ENCODE measurements around the gene FKBP8. TPM values are rescaled to one million over a fixed set of nuclear protein-coding genes. Genes with fewer than 3 reads are reported as not detected.

The FKBP8 gene
- total RNA-seq, 1 experiment from 2014 or later, result 182 TPM

- Histone ChIP-seq H3K27me3 (ENCODE audit: control insufficient read depth, insufficient read depth, low read length) (no peaks in the 10 kb centered on the region), H3K36me3 (ENCODE audit: control insufficient read depth, insufficient read depth, low read length) (no peaks in the 10 kb centered on the region), H3K4me3 (ENCODE audit: low read depth in 2 of 2, low read length in 2 of 2) (no peak overlapping the region), H3K9me3 (ENCODE audit: control insufficient read depth, insufficient read depth, low read depth, low read length) (no peaks in the 10 kb centered on the region), H3K4me1 (ENCODE audit: control insufficient read depth, insufficient read depth, low read length) (peaks cover 3% of the 10 kb centered on the region), H3K27ac (ENCODE audit: low read length) (no peak overlapping the region)
- intact Hi-C loops (cut with micrococcal nuclease; ENCODE audit: unreplicated experiment), result no loop called here
- ChIA-PET POLR2A (interaction anchor here (0.7 kb wide), 1 partner anchor 434 kb away, joined by 3 read pairs; no protein-coding TSS in a partner anchor), CTCF (no interaction called here)
- DNase-seq (ENCODE audit: low read depth, low spot score), result no peak
- no TSS peak for BruUV-seq (replicated peaks)
- in situ Hi-C loops (cut with HindIII; ENCODE audit: low pct_unique_long_range_greater_than_20kb, low sequenced_read_pairs), result no loop called here
- TF ChIP-seq, protein P1, sequence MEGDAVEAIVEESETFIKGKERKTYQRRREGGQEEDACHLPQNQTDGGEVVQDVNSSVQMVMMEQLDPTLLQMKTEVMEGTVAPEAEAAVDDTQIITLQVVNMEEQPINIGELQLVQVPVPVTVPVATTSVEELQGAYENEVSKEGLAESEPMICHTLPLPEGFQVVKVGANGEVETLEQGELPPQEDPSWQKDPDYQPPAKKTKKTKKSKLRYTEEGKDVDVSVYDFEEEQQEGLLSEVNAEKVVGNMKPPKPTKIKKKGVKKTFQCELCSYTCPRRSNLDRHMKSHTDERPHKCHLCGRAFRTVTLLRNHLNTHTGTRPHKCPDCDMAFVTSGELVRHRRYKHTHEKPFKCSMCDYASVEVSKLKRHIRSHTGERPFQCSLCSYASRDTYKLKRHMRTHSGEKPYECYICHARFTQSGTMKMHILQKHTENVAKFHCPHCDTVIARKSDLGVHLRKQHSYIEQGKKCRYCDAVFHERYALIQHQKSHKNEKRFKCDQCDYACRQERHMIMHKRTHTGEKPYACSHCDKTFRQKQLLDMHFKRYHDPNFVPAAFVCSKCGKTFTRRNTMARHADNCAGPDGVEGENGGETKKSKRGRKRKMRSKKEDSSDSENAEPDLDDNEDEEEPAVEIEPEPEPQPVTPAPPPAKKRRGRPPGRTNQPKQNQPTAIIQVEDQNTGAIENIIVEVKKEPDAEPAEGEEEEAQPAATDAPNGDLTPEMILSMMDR (IDR thresholded peaks at IDR 0.05), result no peak
- TF ChIP-seq POLR2AphosphoS5 (IDR thresholded peaks at IDR 0.05; ENCODE audit: low read depth, low read length), result no peak
- no peak for TF ChIP-seq TCF7L2 (IDR thresholded peaks at IDR 0.05; ENCODE audit: low read depth, low read length)
- TF ChIP-seq SIN3A (IDR thresholded peaks at IDR 0.05; ENCODE audit: borderline replicate concordance, insufficient read depth, low read depth, low read length), result no peak
- TF ChIP-seq, protein P2, sequence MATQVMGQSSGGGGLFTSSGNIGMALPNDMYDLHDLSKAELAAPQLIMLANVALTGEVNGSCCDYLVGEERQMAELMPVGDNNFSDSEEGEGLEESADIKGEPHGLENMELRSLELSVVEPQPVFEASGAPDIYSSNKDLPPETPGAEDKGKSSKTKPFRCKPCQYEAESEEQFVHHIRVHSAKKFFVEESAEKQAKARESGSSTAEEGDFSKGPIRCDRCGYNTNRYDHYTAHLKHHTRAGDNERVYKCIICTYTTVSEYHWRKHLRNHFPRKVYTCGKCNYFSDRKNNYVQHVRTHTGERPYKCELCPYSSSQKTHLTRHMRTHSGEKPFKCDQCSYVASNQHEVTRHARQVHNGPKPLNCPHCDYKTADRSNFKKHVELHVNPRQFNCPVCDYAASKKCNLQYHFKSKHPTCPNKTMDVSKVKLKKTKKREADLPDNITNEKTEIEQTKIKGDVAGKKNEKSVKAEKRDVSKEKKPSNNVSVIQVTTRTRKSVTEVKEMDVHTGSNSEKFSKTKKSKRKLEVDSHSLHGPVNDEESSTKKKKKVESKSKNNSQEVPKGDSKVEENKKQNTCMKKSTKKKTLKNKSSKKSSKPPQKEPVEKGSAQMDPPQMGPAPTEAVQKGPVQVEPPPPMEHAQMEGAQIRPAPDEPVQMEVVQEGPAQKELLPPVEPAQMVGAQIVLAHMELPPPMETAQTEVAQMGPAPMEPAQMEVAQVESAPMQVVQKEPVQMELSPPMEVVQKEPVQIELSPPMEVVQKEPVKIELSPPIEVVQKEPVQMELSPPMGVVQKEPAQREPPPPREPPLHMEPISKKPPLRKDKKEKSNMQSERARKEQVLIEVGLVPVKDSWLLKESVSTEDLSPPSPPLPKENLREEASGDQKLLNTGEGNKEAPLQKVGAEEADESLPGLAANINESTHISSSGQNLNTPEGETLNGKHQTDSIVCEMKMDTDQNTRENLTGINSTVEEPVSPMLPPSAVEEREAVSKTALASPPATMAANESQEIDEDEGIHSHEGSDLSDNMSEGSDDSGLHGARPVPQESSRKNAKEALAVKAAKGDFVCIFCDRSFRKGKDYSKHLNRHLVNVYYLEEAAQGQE (IDR thresholded peaks at IDR 0.05; ENCODE audit: insufficient read depth in 1 of 2, low read depth in 2 of 2, low read length in 1 of 2), result no peak
- no peak for ATAC-seq
Measured at GRCh38 chr19:18490728-18491127, 52.6 kb downstream of the FKBP8 start.

DNA sequence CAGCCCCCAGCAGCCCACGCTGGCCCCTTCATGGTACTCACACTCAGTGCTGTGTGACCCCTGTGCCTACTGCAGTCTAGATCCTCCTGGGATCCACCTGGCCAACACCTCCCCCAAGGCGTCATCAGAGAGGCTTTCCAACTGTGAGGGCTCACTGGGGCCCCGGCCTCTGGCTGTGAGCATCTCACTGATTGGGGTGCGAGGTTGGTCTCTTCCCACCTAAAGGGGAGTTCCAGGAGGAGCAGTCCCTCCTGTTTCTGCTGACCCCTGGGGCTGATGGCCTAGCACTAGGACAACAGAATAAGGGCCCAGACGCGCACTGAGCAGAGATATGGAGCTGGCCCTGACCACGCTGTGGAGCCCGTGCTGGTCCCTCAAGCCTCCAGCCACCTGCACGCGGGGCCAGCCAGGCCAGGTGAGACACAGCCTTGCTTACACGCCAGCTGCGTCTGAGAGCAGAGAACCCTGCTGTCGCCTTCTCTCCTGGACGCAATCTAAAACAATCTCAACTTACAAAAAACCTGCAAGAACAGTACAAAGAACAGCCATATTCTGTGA is 53.7 kb downstream of the FKBP8 start:
- intact Hi-C loops (cut with micrococcal nuclease; ENCODE audit: unreplicated experiment), result no loop called here

More for the DNA sequence above, 53.7 kb downstream of the FKBP8 start:
- no peaks in the 10 kb centered on the region for H3K36me3 ChIP-seq (ENCODE audit: control insufficient read depth, insufficient read depth, low read length)
- BruUV-seq (replicated peaks), result no TSS peak
- H3K4me1 ChIP-seq (ENCODE audit: control insufficient read depth, insufficient read depth, low read length), result peaks cover 9% of the 10 kb centered on the region
- DNase-seq (ENCODE audit: low read depth, low spot score) (no peak), ATAC-seq (no peak)
- TF ChIP-seq TCF7L2 (IDR thresholded peaks at IDR 0.05; ENCODE audit: low read depth, low read length) (no peak), SIN3A (IDR thresholded peaks at IDR 0.05; ENCODE audit: borderline replicate concordance, insufficient read depth, low read depth, low read length) (no peak), POLR2AphosphoS5 (IDR thresholded peaks at IDR 0.05; ENCODE audit: low read depth, low read length) (no peak)
- TF ChIP-seq, protein P2 (IDR thresholded peaks at IDR 0.05; ENCODE audit: insufficient read depth in 1 of 2, low read depth in 2 of 2, low read length in 1 of 2), result no peak
- TF ChIP-seq, protein P1 (IDR thresholded peaks at IDR 0.05), result no peak
- in situ Hi-C loops (cut with HindIII; ENCODE audit: low pct_unique_long_range_greater_than_20kb, low sequenced_read_pairs), result no loop called here
- no peak overlapping the region for H3K4me3 ChIP-seq (ENCODE audit: low read depth in 2 of 2, low read length in 2 of 2)
- no peak overlapping the region for H3K27ac ChIP-seq (ENCODE audit: low read length)
- POLR2A ChIA-PET, result no interaction called here
- no peaks in the 10 kb centered on the region for H3K27me3 ChIP-seq (ENCODE audit: control insufficient read depth, insufficient read depth, low read length)
- CTCF ChIA-PET, result interaction anchor here (0.7 kb wide), 1 partner anchor 591 kb away, joined by 3 read pairs; no protein-coding TSS in a partner anchor
- H3K9me3 ChIP-seq (ENCODE audit: control insufficient read depth, insufficient read depth, low read depth, low read length), result no peaks in the 10 kb centered on the region
